Smooth muscle cell of the umbilical artery (primary cell): ENCODE measurements around the gene WNT5A. TPM values are rescaled to one million over a fixed set of nuclear protein-coding genes. Genes with fewer than 3 reads are reported as not detected.

Experiments
- total RNA-seq: library from RNA; depleted of rRNA; stranded (reverse); fragments of >200 nt; gene quantifications from 2 replicates; pipeline ENCODE4 v1.2.3, GENCODE V29; 2014

Gene WNT5A
- 24.3 and 77.3 TPM in 2 replicates for total RNA-seq

GRCh38 chr3:55486857-55487380 is at the start of gene WNT5A:
WNT5A (minus strand) TSS chr3:55487306; CDS start chr3:55486985, 321 bp downstream.

